Epithelial cell of proximal tubule (primary cell): Measurements from ENCODE around the gene IGF2BP1. TPM values are rescaled to one million over a fixed set of nuclear protein-coding genes. Genes with fewer than 3 reads are reported as not detected.

Source experiments
- DNase-seq: peaks from one replicate; pipeline ENCODE4 v3.0.0-alpha.2; 2011; ENCODE audit warnings: low read depth
- H3K4me3 ChIP-seq: 2 replicates; pipeline ENCODE4 v1.5.1; 2011; ENCODE audit warnings: low read depth, mild to moderate bottlenecking, low read length
- CTCF ChIP-seq: conservative IDR thresholded peaks from 2 replicates; pipeline ENCODE4 v1.5.1; 2012; ENCODE audit warnings: low read depth, mild to moderate bottlenecking, low read length
- total RNA-seq: library from RNA; depleted of rRNA; stranded (reverse); fragments of >200 nt; gene quantifications from 2 replicates; pipeline ENCODE4 v1.2.3, GENCODE V29; 2015

Gene IGF2BP1
- total RNA-seq, 1 donor from 2014 or later = 9.0 TPM

GRCh38 chr17:49085565-49086315, 88.6 kb downstream of the IGF2BP1 start:
- no peak for TF ChIP-seq CTCF

GRCh38 chr17:49086316-49086605, 89.1 kb downstream of the IGF2BP1 start:
- DNase-seq = no peak

More at GRCh38 chr17:49085565-49086315, 88.6 kb downstream of the IGF2BP1 start:
- H3K4me3 ChIP-seq = no peak overlapping the region
- DNase-seq = no peak

GRCh38 chr17:49086649-49087048, 89.5 kb downstream of the IGF2BP1 start:
- DNase-seq = no peak
- no peak for TF ChIP-seq CTCF

More at GRCh38 chr17:49086316-49086605, 89.1 kb downstream of the IGF2BP1 start:
- no peak overlapping the region for H3K4me3 ChIP-seq
- TF ChIP-seq CTCF = no peak

GRCh38 chr17:49089094-49089493, 91.9 kb downstream of the IGF2BP1 start:
- no peak for TF ChIP-seq CTCF
- H3K4me3 ChIP-seq = no peak overlapping the region
- no peak for DNase-seq

More at GRCh38 chr17:49086649-49087048, 89.5 kb downstream of the IGF2BP1 start:
- no peak overlapping the region for H3K4me3 ChIP-seq

- no peak for DNase-seq
- no peak for TF ChIP-seq CTCF
- no peak overlapping the region for H3K4me3 ChIP-seq
Measured at GRCh38 chr17:49090878-49091594, 93.9 kb downstream of the IGF2BP1 start.

GRCh38 chr17:49093131-49093530, 95.9 kb downstream of the IGF2BP1 start:
- no peak for TF ChIP-seq CTCF
- no peak overlapping the region for H3K4me3 ChIP-seq
- DNase-seq = no peak
